Suppressor macrophage treated with lipopolysaccharide for 1 hour (primary cell): ENCODE measurements around the gene SERPINA5.

Experiments
- DNase-seq, 3 donors: peaks; one replicate each; pipeline ENCODE4 v3.0.0-alpha.2; 2020 to 2022

SERPINA5 gene

GRCh38 chr14:94581127-94581999 lies at the start of gene SERPINA5:
Gene SERPINA5, plus strand, starts transcription at chr14:94581426. Its CDS starts 5,937 bp downstream, at chr14:94587363.
- DNase-seq: peak in 1 of 3 donors; percentile 5

DNA sequence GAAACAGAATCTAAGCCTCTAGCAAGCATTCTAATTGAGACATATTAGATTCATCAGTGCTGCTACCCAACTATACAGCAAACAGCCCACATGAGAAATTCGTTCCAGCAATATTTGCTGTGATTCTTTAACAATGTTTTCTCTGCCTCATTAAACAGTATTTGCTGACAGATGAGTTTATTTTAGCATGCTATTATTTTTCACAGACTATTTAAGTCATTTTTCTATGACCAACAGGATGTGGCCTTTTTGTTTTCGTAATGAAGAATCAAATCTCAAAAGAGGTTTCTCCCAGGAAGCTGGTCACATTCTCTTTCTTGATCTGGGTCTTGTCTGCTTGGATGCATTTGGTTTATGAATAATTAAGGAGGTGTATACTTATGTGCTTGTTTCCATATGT lies 48.8 kb upstream of the SERPINA5 start:
- no peak for DNase-seq

DNA sequence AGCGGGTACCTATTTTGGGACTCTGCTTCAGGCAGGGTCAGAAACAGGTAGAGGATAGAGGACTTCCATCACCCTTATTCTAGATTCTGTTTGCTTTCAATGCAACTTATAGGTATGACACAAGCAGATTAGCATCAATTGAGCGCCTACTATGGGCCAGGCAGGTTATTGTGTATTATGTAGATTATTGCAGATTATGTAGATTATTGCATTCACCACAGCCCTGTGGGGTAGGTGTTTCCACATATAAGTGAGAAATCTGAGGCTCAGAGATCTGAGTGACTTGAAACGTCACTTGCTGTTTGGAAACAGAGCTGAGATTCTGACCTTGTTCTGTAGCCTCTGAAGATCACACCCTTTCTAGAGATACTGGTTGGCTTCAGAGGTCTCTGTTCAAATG lies 45.7 kb upstream of the SERPINA5 start:
- DNase-seq: no peak

- DNase-seq: peak in 2 of 3 donors; percentile 7 to 12
Observed at GRCh38 chr14:94536836-94537235, 44.4 kb upstream of the SERPINA5 start.

- DNase-seq: no peak
Observed at GRCh38 chr14:94538070-94538740, 43.0 kb upstream of the SERPINA5 start.

GRCh38 chr14:94539181-94539580 lies 42.0 kb upstream of the SERPINA5 start:
- no peak for DNase-seq

DNA sequence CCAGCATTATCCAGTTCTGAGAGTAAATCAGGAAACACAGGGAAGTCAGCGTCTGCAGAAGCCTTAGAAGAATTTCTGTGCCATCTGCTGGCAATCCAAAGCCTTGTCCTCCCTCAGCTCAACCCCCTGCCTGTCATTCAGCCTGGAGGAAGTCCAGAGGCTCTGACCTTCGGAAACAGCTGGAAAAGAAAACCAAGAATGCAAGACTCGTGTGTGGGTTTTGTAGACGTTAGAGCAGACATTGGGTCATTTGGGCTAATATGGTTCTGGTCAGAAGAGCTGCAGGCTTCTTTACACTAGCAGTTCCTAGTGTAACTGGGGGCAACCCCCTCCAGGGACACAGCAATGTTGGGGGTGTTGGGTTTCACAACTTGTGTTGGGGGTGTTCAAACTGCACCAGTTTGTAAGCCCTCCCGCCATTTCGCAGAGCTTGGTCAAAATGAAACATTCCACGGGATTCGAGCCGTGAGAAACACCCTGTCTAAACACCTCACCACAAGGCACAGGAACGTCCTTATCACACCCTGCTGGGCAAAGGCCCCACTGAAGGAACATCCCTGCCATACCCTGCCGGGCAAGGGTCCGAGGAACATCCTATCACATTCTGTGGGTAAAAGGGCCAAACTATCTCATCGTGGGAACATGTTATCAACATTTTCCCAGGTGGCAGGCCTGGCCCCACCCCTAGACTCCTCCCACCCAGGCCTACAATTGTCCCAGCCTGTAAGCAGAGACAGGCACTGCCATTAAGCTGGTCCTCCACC lies 41.0 kb upstream of the SERPINA5 start:
- no peak for DNase-seq

- no peak for DNase-seq
Observed at GRCh38 chr14:94541234-94541975, 39.8 kb upstream of the SERPINA5 start.

DNA sequence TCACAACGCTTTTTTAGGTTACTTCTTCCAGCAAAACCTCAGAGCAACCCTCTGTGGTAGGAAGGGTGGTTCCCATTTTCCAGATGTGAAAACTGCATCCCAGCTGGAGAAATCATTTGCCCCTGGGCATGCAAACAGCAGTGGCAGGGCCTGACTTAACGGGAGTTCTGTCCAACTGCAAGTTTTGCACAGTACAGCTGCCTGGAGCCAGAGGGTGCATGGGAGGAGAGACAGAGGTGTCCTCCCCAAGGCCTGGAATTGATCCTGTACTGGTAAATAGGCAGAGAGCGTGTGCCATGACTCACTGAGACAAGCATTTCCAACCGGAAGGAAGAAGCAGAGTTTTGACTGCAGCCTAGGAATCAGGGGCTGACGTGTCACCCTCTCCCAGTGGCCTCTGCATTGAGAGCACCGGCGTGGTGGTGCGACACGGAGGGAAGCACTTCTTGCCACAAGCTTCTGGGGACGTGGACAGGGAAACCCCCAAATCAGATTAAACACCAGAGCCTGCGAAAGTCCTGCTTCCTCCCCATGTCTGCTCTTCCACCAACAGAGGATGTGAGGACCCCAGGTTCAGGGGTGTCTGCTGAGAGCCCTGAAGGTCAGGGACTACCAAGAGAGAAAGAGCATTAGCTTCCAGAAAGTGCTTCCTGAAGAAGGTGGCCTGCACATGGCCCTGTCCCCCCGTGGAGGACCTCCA lies 39.0 kb upstream of the SERPINA5 start:
- no peak for DNase-seq

DNA sequence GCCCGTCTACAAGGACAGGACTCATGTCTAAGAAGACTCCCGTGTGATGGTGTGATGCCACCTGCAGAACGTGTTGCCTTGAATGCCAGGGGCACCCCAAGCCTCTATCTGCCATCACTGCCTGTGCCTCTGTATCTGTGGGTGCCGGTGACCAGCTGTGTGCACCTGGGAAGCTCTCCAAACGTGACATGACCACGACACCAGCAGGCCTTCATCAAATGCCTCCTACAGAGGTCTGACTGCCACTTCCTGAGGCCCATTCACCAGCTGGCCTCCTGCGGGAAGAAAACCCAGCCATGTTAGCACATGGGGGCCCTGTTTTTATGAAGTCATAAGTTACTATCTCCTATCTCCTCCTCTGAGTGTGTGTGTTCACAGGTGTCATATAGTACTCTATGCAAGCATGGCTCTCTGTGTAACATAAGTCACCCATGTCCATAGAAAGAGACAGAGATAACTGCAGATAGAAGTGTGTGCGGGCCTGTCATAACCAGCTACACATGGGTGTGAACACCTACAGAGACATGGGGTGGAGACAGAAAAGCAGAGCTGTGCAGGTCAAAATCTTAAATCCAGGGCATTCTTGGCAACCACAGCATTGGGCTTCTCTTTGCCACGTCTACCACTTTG lies 38.3 kb upstream of the SERPINA5 start:
- DNase-seq: no peak

DNA sequence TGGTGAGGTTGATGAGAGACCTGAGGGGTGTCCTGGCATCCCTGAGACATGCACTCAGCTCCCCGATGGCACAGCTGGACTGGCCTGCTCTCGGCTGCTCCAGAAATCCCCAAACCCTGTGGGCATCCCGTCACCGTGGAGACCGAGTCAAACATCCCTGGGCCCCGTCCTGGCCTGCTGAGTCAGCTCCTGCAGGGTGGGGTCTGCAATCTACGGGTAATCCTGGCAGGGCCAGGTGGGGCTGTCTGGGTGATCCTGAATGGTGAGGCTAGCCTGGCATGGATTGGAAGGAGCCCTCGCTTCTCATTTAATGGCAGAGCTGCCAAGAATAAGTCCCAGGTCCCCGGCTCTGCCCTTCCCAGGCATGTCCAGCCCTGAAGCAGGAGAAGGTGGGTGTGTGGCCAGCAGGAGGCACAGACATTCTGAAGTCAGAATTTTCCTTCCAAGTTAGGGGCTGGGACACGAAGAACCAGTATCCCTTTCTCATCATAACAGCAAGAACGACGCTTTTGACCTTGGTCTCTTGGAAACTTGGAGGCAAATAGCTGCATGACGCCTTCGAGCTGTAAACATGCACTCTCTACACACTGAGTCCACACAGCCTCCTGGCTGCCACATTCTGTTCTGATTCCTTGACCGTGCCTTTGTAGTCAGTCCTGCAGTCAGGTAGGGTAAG lies 37.6 kb upstream of the SERPINA5 start:
- no peak for DNase-seq

DNA sequence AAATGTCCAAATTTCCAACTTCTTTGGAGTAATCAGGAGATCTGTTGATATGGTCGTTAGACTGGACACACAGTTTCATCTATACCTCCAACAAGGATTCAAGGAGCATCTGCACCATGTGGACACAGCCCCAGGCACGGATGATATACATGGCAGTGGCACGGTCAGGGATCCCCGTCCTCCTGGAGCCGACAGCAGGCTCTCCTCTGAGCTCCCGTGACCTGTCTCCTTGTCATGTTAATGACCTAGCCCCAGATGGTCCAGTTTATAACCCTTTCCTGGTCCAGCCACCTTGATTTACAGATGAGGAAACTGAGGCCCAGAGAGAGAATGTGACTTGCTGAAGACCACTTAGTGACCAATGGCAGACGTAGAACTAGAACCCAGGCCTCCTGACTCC lies 36.5 kb upstream of the SERPINA5 start:
- no peak for DNase-seq

- DNase-seq: no peak
Observed at GRCh38 chr14:94545131-94545841, 35.9 kb upstream of the SERPINA5 start.

DNA sequence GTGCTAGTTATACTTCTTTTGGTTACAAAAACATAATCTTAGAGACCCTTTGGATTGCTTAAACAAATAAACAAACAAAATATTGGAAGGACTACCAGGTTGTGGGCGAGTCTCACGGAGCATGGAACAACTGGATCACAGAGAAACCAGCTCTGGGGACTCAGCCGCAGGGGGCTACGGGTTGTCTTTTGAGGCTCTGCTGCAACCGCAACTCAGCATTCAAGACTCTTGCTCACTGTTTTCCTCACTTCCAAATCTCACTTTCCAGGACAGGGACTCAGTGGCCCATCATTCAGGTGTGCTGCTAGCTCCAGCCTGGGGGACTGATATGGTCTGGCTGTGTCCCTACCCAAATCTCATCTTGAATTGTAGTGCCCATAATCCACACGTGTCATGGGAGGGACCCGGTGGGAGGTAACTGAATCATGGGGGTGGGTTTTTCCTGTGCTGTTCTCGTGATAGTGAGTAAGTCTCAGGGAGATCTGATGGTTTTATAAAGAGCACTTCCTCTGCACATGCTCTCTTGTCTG lies 34.0 kb upstream of the SERPINA5 start:
- DNase-seq: no peak

GRCh38 chr14:94547726-94548125 lies 33.5 kb upstream of the SERPINA5 start:
- no peak for DNase-seq

GRCh38 chr14:94548131-94548998 lies 32.9 kb upstream of the SERPINA5 start:
- DNase-seq: no peak

- DNase-seq: peak; percentile 58 to 75 (median 64)
Observed at GRCh38 chr14:94548999-94549985, 31.9 kb upstream of the SERPINA5 start.

- no peak for DNase-seq
Observed at GRCh38 chr14:94550041-94550440, 31.2 kb upstream of the SERPINA5 start.
